HG03575 (cell line): ENCODE measurements around the gene MRTO4.
"Not testable (repeated sequence)": the region's sequence is repeated elsewhere in the genome, so short reads cannot be mapped to it uniquely, and the experiment has no call there.

Experiments
- ATAC-seq: cut with Tn5 transposase; IDR thresholded peaks from one replicate; pipeline ENCODE4 v1.9.1; 2021; ENCODE audit not compliant: unreplicated experiment, insufficient number of reproducible peaks, low FRiP score; ENCODE audit errors: extremely low read depth

The MRTO4 gene

DNA sequence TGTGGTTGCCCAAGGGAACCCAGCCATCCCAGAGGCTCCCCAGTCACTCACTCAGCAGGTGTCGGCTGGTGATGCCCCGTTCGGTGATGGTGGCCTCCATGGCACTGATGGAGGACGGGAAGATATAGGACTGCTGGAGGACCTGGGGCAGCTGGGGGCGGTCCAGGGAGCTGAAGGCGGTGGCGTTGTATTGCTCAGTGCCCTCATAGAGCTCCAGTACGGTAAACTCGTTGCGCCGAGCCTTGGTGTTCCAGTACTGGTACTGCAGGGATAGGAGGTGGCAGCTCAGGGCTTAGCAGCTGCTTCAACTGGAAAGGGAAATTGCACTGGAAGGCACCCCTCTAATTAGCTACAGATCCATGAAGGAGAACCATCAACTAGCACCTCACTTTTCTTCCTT lies 29.0 kb upstream of the MRTO4 start:
- no peak for ATAC-seq

DNA sequence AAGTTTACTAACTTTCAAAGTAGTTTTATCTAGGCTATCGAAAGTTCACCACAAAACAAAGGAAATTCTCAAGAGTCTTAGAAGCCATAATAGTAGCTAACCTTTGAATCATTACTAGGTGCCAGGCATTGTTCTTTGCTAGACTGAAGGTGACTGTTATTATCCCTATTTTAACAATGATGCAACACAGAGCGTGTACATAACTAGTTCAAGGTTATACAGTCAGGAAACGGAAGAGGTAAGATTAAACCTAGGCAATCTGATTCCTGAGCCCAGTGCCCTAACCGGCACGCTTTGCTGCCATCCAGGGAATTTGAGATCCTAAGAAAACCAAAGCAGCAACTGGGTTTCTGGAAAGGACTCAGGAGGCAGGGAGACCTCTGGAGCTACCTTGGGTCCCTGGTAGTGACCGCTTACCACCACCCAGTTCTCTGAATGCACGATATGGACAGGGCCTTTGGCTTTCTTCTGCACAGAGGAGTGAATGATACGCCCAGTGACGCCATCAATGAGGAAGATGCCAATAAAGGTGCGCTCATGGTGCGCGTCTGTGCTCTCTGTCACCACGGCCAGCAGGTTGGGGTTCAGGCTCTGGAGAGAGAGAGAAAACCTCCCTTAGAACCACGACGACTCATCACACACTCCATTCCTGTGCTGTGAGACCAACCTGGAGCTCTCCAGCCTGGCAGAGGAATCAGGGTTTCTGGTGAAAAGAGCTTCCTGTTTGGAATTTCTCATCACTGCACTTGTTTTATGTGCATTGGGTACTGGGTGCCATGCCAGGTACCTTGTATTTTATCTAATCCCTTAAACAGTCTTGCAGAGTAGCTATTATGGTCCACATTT lies 28.4 kb upstream of the MRTO4 start:
- ATAC-seq: no peak

GRCh38 chr1:19229229-19229628 lies 22.4 kb upstream of the MRTO4 start:
- no peak for ATAC-seq

- no peak for ATAC-seq
Observed at GRCh38 chr1:19229828-19230325, 21.7 kb upstream of the MRTO4 start.

DNA sequence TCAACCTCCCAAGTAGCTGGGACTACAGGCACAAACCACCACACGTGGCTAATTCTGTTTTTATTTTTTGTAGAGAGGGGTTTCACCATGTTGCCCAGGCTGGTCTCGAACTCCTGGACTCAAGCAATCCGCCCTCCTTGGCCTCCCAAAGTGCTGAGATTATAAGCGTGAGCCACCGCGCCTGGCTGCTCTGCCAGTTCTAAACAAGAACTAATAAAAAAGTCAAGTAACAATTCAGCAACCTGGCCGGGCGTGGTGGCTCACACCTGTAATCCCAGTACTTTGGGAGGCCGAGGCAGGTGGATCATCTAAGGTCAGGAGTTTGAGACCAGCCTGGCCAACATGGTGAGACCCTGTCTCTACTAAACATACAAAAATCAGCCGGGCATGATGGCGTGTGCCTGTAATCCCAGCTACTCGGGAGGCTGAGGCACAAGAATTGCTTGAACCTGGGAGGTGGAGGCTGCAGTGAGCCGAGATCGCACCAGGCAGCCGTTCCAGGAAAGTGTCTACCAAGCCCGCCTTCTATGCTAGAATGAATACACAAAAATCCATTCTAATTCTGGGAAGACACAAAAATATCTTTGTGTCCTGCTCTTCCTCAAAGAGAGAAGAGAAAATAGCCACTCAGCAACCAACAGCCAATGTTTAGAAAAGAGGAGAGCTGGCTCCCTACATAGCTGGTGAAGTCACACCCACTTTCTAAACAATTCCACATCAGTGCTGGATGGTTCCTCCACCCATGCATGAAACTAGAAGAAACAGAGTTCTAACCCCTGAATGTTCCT lies 19.7 kb upstream of the MRTO4 start:
- not testable (repeated sequence) for ATAC-seq

DNA sequence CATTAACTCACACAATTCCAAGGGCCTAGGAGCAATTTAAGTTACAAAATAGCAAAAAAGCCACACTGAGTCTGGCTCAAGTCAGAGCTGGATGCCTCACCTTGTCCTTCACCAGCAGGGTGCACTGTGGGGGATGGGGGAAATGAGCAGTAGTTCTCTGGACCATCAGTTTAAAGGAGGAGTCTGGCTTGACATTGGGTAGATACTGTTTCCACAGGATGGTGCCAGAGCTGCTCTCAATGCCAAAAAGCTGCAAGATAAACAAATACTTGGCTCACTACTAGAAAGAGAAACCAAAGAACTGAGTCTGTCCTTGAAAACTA lies 19.1 kb upstream of the MRTO4 start:
- ATAC-seq: no peak

- no peak for ATAC-seq
Observed at GRCh38 chr1:19234224-19234623, 17.4 kb upstream of the MRTO4 start.

- no peak for ATAC-seq
Observed at GRCh38 chr1:19239876-19240275, 11.7 kb upstream of the MRTO4 start.

DNA sequence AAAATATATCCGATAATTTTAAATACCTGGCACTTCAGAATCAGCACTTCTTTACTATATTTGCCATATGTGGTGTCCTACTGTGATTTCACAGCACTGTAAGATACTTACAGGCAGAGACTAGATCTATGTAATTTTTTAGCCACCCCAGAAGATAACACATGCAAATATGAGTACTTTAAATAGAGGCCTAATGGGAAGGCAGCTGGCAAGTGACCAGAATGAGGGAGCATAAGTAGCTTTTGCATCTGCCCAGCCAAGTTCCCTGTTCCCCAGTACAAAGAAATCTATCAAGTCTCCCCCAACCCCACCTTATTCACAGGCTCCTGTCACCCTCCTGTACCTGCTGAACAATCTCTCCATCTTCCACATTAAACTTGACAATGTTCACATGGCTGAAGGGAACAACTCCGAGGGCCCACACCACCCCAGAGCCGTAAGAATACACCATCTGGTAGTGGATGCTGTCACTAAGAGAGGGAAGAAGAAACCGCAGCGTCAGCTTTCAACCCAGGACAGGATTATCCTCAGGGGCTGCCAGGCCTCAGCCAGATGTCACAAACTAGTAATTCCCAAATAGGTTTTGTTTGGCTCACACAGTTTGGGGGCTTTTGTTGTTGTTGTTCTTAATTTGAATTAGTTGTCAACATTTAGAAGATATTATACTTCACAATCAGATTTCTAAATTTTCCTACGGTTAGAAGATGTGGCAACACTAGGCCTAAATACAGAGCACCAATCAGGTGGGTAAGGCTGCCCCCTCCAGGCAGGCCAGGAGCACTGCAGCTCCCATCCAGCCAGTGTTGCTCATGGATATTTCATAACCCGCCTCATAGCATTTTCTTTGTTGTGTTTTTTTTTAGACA lies 10.7 kb upstream of the MRTO4 start:
- ATAC-seq: no peak

- no peak for ATAC-seq
Observed at GRCh38 chr1:19250629-19251304, 838 bp upstream of the MRTO4 start.

DNA sequence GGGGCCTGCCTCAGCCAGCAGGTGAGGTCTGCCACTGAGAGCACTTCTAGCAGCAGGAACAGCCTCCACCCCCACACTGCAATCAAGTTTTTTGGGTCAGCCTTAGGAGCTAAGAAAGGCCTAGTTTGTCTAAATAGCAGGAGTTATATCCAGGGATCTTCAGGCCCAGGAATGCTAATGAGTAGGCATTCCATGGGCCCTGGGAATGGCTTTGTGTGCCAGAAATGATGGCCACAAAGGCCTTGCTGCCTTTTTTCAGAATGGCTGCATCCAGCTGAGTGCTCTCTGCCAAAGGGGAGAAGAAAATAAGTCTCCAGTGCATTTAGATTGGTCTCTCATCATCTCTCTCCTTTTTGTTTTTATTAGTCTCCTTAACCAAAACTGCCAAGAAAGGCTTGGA lies 2.8 kb downstream of the MRTO4 start:
- ATAC-seq: no peak

DNA sequence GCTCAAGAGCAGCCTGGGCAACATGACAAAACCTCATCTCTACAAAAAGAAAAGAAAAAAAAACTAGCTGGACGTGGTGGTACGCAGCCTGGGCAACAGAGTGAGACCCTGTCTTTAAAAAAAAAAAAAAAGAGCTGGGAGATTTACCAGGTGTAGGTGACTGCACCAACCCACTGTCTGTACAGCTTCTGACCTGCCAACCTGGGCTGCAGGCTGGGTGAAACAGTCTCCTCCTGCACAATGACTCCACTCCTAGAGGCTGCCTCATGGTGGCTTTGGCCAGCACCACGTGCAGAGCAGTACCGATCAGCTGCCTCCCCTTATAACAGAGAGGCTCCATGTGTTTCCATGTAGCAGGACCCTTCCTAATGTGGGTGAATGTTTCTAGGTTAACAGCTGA lies 3.7 kb downstream of the MRTO4 start:
- no peak for ATAC-seq

DNA sequence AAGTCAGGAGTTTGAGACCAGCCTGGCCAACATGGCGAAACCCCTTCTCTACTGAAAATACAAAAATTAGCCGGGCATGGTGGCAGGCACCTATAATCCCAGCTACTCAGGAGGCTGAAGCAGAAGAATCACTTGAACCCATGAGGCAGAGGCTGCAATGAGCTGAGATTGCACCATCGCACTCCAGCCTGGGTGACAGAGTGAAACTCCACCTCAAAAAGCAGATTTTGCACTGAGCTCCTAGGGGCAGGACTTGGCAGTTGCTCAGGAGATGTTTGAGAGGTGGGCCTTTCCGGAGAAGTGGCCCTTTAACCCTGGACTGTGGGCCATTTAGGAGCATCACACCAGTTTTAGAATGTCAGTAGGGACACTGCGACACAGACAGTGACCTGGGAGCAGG lies 4.7 kb downstream of the MRTO4 start:
- ATAC-seq: not testable (repeated sequence)

DNA sequence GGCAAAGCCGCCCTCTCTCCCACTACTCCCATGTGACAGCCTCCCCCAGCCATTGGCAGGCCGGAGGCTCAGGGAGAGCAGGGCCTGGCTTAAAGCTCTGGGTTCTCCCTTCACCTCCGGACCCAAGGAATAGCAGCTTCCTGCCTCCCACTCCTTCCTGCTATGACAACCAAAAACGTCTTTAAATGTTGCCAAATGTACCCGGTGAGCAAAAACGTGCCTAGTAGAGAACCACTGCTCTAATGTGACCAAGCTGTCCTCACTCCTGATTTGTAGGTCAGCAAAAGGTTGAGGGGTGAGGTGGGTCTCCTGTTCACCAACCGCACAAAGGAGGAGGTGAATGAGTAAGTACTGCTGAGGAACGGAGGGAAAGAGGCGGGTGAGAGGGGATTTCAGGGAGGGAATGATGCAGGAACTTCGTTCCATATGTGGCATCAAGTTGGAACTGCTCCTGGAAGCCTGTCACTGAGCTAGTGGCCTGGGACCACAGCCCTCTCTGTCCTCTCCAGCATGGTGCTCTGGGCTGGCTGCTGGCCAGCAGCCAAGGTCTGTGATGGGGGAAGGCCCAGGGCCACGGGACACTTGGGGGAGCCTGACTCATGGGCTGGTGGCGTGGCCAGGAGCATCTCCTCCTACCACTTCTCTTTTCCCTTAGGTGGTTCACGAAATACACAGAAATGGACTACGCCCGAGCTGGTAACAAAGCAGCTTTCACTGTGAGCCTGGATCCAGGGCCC lies 5.7 kb downstream of the MRTO4 start:
- no peak for ATAC-seq

GRCh38 chr1:19258353-19258752 lies 6.7 kb downstream of the MRTO4 start:
- ATAC-seq: no peak

- no peak for ATAC-seq
Observed at GRCh38 chr1:19260211-19261138, 8.9 kb downstream of the MRTO4 start.

DNA sequence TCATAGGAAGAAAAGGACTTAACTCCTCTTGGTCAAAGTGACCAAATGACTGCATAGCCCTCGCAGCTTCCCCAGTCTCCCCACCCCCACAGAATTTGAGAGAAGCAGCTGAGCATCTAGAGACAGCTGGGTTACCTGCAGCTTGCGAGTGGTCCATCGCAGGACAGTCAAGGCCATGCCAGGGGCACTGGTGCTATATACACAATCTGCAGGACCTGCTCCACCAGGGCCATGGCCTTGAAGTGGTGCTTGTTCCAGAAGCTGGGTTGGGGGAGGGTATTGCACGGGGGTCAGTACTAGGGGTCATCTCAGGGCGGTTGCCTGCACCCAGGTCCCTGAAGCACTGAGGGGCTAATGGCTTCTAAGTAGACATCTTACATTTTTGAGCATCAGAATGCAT lies 10.4 kb downstream of the MRTO4 start:
- ATAC-seq: no peak
